NCI-H526 treated with DMSO at 0.1 percent for 48 hours (cell line): ENCODE measurements around the gene PTPN5.

ENCODE experiments used
- DNase-seq: peaks from one replicate; lab custom pipeline; 2025; lab: John Stamatoyannopoulos, UW

The PTPN5 gene

GRCh38 chr11:18773104-18773503, 18.5 kb downstream of the PTPN5 start:
- no peak for DNase-seq

GRCh38 chr11:18772211-18772610, 19.4 kb downstream of the PTPN5 start:
- DNase-seq: no peak

DNA sequence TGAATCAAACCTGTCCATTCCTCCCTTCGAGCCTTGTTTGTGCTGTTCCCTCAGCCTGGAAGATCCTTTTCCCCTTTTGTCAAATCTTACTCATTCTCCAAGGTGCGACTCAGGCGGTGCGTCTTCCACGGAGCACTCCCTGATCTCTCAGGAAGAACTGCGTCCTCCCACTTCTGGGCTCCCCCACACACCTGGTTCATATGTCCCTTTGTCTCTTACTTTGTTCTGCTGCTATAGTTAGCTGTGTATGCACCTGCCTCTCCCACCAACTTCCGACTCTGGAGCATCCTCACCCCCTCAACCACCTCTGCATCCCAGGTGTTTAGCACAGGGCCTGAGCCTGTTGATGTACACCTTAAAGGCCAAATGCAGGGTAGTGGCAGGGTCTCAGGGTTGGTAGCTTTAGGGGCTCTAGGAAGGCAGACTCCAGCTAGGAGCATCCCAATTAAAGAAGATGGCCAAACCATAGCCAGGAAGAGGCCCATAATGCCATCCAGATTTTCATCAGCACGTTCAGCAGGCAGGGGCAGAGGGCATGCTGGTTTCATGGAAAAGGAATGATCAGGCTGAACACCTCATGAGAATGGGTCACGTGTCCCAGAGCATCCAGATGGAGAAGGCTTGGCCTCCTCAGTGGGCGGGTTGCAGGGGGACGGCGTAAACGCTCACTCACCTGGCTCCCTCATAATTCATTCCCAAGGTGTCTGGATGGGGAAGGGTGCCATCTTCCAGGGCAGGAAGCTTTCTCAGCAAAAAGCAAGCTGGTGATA, 20.1 kb downstream of the PTPN5 start:
- DNase-seq: no peak

- DNase-seq: no peak
Measured at GRCh38 chr11:18770479-18771125, 21.0 kb downstream of the PTPN5 start.

- no peak for DNase-seq
Measured at GRCh38 chr11:18769802-18770456, 21.7 kb downstream of the PTPN5 start.

DNA sequence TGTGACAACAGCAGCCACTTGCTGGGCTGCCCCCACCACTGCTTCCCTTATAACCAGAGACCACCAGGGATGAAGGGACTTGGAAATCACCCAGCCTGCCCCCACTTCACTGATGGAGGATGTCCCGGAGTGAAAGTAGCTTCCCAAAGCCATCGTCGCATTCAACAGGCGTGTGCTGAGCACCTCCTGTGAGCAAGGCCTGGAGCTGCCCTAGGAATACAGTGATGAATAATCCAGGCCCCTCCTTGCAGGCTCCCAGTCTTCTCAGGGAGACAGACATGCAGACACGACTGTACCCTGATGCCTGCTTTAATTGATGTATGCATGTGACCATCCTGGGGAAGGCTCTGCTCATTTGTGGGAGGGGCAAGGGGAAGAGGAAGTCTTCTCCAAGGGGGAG, 22.6 kb downstream of the PTPN5 start:
- no peak for DNase-seq

- no peak for DNase-seq
Measured at GRCh38 chr11:18768472-18768901, 23.1 kb downstream of the PTPN5 start.

DNA sequence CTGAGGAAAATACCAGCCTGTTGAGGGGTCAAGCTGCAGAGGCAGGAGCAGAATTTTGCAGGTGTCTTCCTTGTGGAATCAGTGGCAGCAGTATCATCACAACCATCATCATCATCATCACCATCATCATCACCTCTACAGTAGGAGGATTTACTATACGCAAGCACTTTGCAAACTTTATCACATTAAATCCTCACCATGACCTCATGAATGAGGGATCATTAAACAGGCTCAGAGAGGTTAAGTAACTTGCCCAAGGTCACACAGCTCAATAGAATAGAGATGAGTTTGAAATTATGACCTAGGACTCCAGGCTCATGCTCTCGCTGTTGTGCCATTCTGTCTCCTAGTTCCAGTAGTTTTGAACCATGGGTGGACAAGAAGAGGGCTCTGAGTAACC, 25.6 kb downstream of the PTPN5 start:
- no peak for DNase-seq

DNA sequence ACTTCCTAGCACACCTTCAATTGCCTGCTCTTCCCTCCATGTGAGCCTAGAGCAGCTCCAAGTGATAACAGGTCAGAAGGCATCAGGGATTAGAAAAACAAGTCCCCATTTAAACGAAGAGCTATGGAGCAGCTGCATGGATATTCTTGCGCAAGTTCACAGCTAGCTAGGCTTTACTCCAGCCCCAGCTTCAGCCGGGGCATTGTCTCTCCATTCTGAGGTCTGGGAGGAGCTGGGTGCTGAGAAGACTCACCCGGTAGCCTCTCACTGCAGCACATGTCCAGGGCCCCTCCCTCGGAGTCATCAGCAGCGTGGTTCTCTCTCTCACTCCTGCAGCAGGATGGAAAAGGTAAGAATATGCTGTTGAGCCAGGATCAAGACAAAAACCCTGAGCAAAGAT, 26.0 kb downstream of the PTPN5 start:
- DNase-seq: no peak

DNA sequence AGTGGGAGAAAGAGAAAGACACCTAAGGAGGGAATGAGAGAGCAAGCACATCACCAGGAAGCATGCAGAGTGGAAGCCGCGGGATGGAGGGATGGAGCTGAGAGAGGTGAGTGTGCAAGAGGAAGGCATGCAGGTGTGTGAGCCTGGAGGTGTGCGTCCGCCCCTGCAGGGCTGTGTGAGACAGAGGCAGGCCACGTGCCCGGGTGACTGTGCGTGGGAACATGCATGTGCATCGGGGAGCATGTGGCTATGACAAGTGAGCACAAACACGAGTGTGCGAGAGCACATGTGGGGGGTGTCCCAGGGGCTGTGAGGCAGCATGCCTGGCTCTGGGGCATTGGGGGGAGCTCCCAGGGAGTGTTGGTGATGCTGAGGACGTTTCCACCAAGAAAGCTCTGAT, 29.9 kb downstream of the PTPN5 start:
- DNase-seq: no peak

- DNase-seq: no peak
Measured at GRCh38 chr11:18761144-18761543, 30.5 kb downstream of the PTPN5 start.

DNA sequence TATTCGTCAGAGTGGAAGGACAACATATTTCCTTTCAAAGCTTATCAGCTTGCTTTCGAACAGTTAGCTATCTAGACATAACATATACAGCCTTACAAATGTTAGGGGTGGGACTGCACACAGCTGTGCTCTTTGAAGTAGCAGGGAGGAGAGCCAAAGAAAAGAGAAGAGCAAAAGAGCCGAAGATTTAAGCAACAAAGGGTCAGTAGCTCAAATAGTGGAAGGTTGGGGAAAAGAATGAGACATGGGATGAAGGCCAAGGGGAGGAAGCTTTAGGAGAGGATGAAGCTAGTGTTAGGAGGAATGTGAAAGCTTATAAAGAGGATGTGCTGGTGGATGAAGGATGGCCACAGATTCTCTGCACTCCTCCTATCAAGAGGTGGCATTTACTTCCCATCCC, 33.8 kb downstream of the PTPN5 start:
- DNase-seq: no peak

- no peak for DNase-seq
Measured at GRCh38 chr11:18756889-18757288, 34.7 kb downstream of the PTPN5 start.

DNA sequence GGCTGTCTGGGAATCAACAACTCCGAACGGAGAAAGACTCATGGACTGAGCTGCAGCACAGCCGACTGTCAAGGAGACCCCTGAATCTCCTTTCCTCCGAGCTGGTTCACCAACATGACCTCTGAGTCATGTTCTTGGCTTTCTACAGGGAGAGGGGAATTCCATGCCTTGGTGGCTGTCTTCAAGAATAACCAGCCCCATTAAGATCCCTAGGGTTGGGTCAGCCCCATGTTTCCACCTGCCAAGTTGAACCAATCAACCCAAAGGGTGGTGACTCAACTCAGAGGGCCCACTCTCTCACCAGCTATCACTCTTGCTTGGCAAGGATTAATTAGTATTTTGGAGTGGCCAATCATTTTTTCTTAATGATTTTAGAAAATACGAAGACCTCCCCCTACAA, 37.3 kb downstream of the PTPN5 start:
- DNase-seq: no peak

- DNase-seq: no peak
Measured at GRCh38 chr11:18752502-18752901, 39.1 kb downstream of the PTPN5 start.

DNA sequence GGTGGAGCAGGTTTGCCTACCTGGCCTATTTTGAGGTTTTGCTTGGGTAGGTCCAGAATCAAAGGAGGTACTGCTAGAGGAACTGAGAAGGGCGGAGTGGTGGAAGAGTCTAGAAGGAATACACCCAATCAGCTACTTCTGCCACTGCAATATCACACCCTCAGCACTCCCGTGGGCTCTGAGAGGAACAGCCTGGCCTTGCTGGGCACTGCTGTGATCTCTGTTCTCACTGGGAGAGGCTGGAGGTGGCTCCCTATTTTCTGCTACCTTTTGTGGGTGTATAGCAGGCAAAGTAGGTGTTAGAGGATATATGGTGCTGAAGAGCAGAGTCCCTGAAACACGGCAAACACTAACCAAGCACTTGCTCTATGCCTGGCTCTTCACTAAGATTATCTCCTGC, 40.7 kb downstream of the PTPN5 start:
- DNase-seq: no peak

- DNase-seq: no peak
Measured at GRCh38 chr11:18749681-18750319, 41.8 kb downstream of the PTPN5 start.

DNA sequence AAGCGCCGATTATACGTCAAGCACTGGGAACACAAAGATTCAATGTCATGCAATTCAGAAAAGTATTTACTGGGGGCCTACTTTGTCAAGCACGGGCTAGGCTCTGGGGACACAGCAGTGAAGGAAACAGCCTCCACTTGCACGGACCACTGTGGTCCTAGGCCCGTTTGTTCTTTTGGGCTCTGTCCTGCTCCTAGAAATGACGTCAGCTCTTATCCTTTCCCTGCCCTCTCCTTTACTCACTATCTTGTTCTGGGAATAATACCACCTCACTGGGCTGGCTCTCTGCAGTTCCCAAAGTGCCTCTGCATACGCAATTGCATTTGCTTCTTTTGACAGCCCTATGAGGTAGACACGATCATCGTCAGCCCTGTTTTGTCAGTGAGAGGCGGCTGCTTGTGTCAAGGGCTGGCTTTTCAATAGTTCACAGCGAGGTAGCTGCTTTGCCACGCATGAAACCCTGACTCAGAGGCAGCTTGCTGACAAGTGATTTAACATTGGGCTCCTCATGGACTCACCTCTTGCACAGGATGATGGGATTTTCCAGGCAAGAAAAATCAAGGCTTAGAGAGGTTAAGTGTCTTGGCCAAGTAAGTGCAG, 42.7 kb downstream of the PTPN5 start:
- DNase-seq: no peak

DNA sequence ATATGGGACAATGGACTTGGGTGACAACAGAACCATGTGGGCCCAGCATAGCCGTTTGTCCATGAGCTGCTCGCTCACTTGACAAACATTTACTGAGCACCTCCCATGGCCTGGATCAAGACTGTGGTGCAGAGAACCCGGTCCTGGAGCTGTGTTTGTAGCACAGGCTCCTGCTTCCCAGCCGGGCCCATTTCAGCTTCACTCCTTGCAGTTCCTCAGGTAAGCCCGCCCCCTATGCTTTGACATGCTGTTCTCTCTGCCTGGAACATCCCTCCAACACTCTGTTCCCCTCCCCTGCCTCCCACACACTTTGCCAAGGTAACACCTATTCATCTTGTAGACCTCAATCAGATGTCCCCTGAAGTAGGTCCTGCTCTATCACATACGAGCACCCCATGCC, 46.3 kb downstream of the PTPN5 start:
- no peak for DNase-seq

DNA sequence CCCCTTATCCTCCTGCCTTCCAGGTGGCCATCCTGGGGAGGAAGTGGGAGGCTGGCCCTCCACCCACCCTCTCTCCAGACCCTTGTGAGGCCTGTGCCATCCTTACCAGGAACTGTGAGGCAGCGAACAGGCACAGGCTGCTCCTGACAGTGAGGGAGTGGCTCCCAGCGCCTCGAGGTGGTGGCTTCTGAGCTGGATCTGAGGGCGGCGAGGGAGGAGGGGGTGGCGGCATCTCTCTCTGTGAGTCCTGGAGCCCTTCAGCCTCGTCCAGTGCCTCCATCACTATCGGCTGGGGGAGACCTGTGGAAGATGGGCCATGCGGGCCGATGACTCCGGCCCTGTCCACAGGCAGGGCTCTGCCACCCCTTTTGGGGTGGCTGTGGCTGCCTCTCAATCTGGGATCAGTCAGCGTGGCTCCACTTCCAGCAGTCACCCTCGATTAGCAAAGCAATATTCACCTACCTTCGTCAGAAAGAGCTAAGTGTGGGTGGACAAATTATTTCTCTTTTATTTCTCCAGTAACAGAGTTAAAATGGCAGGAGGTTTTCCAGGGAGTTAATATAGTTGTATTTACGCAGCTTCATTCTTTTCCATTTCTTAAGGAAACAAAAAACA, 47.6 kb downstream of the PTPN5 start:
- no peak for DNase-seq

DNA sequence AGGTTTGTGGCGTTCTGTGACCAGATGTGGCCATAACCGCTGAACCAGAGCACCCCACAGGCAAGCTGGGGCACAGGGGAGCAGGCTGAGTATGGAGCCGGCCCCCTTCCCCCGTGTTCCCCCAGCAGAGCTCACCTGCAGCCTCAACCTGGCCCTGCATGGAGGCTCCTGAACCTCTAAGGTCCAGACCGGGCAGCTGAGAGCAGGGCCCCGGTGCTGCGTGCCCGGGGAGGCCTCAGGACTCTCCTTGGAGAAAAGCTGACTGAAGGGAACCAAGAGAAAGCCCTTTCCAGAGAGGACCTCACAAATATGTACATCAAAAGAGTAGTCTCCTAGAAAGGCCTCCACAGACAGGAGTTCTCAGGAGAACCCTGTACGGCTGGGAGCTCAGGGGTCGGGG, 48.2 kb downstream of the PTPN5 start:
- DNase-seq: no peak

- no peak for DNase-seq
Measured at GRCh38 chr11:18741783-18742182, 49.8 kb downstream of the PTPN5 start.
